HG03159 (cell line): ENCODE measurements around the gene NYAP2.

ENCODE experiments used
- ATAC-seq: cut with Tn5 transposase; IDR thresholded peaks from one replicate; pipeline ENCODE4 v1.9.1; 2021; ENCODE audit warnings: mild to moderate bottlenecking, moderate library complexity; ENCODE audit not compliant: unreplicated experiment

NYAP2 gene

GRCh38 chr2:225694664-225695063, 295.2 kb downstream of the NYAP2 start:
- ATAC-seq = no peak

GRCh38 chr2:225697936-225698335, 298.4 kb downstream of the NYAP2 start:
- ATAC-seq = no peak
